HS-5 (cell line): ENCODE measurements around the gene GNG4.
"Not testable (repeated sequence)": the region's sequence is repeated elsewhere in the genome, so short reads cannot be mapped to it uniquely, and the experiment has no call there.

Experiments
- DNase-seq: peaks from one replicate; pipeline ENCODE4 v3.0.0-alpha.2; 2012; ENCODE audit warnings: low read depth

Gene GNG4

GRCh38 chr1:235648954-235649367, 623 bp downstream of the GNG4 start:
- peak; percentile 4 for DNase-seq

- no peak for DNase-seq
Observed at GRCh38 chr1:235648407-235648907, 1.1 kb downstream of the GNG4 start.

- not testable (repeated sequence) for DNase-seq
Observed at GRCh38 chr1:235647537-235647936, 2.0 kb downstream of the GNG4 start.

DNA sequence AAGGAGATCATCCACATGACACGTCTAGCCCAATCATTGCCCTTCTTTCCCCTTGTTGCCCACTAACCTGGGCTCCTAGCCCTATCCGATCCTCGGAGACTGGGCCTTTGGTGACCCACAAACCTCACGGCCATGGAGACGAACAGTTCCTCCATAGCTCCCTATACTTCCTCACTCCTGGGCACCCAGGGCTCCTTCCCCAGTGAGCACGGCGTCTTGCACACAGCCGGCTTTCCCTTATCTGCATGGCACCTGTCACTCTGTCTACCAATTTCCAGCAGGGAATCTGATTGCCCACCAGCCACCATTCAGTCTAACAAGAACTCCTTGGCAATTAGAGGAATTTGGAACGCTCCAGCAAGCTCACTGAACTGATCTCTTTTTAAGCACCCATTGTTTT, 3.1 kb downstream of the GNG4 start:
- DNase-seq = no peak

DNA sequence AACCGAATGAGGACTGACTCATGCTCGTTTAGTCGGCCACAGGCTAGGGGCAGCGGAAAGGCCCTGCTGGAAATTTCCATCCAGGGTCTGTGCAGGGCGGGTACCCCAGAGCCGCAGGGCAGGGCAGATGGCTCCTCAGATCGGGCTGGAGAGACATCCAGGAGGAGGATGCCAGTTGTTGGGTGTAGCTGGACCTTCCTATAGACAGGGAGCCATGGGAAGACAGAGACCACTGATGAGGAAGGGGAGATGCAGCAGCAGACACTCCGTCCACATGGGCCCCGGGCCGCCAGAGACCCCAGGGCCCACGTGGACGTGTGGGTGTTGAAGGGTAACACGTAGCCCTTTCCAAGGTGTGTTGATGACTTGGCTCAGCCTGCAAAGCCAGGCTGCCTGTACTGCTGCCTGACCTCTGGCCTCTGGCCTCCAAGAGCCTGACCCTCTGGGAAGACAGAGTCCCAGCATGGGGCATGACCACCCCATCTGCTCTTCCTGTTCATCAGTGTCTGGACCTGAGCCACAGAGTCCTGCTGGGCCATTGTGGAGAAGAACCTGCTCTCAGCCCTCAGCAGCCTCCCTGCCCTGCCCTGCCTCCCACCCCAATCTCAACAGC, 4.8 kb downstream of the GNG4 start:
- DNase-seq = no peak

DNA sequence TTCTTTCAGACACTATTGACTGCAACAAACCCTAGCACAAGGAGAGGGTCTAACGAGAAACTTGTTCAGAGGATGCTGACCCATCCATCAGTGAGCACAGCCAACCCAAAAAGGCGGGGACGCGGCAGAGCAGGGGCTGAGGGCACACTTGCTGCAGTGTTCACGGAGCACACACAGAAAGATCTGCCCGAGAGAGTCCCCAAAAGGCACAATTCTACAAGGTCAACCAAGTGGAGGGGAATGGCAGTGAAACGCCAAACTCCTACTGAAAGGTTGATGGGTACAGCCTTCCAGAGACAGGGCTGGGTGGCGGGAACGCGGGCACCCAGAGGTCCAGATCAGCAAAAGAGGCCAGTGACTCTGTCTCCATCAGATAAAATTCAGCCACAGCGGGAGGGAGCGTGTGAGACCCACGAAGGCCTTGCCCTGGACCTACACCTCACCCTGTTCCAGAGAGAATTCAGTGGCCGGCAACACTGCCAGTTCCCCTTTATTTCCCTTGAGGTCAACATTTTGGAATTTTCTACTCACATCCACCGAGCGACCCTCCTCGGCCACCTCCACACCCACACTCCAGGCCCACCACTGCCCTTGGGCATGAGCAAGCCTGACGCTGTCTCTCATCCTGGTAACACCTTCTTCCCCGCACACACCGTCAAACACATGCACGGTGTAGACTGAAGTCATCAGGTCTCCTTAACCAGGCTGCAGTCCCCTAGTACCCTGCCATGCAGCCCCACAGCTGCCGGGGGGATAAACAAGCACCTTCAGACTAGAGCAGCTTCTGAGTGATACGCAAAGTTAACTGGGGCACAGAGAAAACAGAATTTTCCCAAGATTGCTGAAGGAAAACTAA, 5.5 kb downstream of the GNG4 start:
- DNase-seq = no peak

- no peak for DNase-seq
Observed at GRCh38 chr1:235642943-235643371, 6.6 kb downstream of the GNG4 start.

DNA sequence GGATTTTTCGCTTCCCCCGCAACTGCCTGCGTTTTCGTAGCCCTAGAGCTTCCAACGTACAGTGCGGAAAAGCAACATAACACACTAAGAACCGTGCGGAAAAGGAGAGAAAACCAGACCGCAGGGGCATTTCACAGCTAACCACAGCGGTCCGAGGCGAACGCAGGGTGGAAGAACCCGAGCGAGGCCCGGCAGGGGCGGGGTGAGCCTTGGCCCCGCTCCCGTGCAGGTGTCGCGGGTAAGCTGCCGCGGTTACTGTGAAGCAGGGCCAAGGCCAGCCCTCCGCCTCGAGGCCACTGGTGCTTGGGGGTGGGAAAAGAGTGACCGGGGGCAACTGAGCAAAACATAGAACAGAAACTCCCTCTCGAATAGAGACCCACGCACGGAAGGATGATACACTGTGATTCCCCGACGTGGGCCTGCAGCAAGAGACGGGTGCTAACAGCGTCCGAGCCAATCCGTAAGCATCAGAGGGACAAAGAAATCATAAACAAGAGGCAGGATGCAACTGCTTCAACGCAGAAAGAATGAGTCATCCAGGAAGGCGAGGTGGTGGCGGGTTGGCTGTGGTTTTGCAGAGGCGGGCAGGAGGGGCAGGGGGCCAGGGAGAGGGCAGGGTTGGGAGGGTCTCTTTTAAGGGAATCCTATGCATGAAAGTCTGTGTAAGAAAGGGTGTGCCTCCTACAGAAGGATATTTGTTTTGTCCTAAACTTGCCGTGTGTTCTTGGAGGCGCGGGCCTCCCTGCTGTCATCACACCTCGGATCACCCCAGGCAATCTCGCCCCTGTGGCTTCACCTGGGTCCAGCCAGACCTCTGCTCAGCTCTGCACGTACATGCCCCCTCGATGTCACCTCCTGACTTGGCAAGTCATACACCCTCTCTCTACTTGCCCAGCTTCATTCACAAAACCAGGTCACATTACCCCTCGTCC, 7.3 kb downstream of the GNG4 start:
- no peak for DNase-seq

- no peak for DNase-seq
Observed at GRCh38 chr1:235640580-235640979, 9.0 kb downstream of the GNG4 start.

DNA sequence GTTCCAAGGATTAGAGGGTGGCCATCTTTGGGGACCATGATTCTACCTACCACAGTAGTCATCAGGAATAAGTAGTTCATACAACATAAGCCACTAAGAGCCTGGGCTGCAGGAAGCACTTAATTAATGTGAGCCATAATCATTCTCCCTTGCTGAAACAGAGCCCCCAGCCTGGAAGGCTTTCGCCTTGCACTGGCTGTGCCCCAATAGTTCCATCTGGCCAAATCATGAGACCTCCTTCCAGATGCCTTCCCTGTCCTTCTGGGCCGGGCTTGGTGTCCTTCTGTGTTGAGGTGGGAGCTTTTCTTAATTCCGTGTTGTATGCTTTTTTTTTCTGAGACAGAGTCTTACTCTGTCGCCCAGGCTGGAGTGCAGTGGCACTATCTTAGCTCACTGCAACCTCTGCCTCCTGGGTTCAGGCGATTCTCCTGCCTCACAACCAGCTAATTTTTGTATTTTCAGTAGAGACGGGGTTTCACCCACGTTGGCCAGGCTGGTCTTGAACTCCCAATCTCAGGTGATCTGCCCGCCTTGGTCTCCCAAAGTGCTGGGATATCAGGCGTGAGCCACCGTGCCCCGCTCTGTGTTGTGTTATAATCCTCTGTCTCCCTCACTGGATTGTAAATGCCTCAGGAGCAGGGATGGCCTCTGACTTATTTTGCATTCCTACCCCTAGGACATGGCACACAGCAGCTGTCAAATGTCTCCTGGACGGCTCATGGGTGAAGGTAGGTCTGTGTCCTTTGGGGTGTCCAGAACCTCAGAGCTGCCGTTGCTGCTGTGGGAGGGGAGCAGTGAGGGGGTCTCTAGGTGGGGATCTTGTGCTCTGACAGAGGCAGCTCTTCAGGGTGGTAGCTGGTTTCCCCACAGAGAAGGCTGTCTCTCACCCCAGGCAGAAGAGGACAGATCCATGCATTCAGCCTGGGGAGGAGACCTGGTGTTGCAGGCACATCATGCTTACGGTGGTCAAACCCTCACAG, 10.1 kb downstream of the GNG4 start:
- no peak for DNase-seq

GRCh38 chr1:235638612-235639011, 11.0 kb downstream of the GNG4 start:
- DNase-seq = not testable (repeated sequence)

DNA sequence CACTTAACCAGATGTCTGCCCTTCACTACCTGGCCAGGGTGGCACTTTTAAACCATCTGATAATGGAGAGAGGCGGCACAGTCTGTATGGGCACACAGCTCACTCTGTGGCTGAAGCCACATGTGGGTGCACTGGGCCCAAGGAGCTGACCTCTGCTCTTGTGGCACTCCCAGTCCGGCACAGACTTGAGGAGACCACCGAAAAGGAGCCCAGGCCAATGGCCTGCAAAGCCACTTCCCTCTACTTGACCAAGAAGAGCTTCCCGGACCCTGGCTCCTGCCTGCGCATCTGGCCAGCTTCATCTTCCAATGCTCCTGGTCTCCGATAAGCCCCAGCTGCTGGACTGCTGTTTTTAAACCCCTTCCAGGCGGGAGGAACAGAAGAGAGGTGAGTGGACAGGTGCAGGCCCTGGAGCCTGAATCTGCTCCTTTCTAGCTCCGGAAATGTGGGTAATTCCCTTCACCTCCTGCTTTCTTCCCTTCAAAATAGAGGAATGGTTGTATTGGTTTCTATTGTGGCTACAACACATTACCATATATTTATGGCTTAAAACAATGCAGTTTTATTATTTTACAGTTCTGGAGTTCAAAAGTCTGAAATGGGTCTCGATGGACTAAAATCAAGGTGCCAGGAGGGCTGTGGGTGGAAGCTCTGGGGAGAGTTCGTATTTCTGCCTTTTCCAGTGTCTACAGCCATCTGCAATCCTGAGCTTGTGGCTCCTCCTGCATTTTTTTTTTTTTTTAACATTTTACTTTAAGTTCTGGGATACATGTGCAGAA, 11.6 kb downstream of the GNG4 start:
- DNase-seq = no peak

GRCh38 chr1:235635938-235636662, 13.5 kb downstream of the GNG4 start:
- no peak for DNase-seq

- peak; percentile 44 for DNase-seq
Observed at GRCh38 chr1:235632506-235633401, 16.8 kb downstream of the GNG4 start.

DNA sequence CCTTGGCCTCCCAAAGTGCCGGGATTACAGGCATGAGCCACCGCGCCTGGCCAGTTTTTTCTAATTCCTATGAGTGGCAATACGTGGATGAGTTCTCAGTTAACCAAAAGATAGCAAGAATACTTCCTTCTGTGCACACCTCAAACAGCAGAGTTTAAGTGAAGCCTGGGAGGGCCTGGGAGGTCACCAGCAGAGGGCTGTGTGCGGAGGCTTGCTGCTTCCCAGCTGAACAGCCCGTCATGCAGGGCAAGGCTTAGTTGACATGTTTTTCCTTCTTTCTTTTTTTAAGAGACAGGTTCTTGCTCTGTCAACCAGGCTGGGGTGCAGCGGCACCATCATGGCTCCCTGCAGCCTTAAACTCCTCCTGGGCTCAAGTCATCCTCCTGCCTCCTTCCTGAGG, 17.8 kb downstream of the GNG4 start:
- no peak for DNase-seq

- no peak for DNase-seq
Observed at GRCh38 chr1:235628316-235629005, 21.1 kb downstream of the GNG4 start.

GRCh38 chr1:235625831-235626230, 23.8 kb downstream of the GNG4 start:
- DNase-seq = no peak

DNA sequence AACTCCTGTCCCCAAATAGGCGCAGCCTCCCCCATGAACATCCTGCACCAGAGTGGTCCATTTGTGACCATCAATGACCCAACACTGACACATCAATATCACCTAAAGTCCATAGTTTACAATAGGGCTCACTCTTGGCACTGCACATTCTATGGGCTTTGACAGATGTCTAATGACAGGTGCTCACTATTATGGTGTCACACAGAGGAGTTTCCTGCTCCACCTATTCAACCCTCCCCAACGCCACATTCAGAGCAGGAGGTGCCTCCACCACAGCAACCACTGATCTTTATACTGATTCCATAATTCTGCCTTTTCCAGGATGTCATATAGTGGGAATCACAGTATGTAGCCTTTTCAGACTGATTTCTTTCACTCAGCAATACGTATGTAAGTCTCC, 24.2 kb downstream of the GNG4 start:
- no peak for DNase-seq
